Hepatic stellate cell (primary cell): Measurements from ENCODE around the gene TECTB.

Source experiments
- DNase-seq: peaks from one replicate; pipeline ENCODE4 v3.0.0; 2011; ENCODE audit warnings: low spot score

TECTB gene

DNA sequence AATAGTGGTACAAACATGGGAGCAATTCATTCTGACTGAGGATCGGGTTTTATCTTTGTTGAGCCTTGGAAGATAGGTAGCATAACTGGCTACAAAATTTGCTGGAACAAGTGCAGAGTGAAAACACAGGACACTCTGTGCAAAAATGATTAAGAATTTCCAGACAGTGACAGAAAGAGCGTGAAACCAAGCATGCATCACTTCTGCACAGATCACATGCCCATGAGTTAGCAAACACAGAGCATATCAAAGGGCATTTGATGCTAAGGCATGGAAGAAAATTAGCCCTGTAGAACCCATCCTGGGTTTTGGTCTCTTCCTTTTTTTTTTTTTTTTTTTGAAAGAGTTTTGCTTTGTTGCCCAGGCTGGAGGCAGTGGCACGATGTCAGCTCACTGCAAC, 28.3 kb downstream of the TECTB start:
- no peak for DNase-seq

- no peak for DNase-seq
These were observed 30.0 kb downstream of the TECTB start for GRCh38 chr10:112313234-112313633.

DNA sequence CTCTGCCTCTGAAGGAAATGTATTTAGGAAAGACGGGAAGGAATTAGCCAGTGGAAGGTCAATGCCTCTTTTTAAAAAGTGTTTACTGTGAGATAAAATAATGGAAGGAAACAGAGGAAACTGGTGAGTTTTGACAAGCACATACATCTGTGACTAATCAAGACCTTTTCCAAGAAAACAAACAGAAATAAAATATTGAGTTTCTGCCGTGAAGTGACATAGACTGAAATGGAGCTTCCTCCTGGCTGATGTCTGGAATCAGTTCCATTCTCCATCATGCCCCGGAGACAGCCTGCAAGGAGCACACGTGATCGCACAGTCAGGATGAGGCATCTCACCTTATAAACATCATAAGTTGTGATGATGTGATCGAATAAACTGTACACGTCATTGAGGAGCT, 30.7 kb downstream of the TECTB start:
- DNase-seq = no peak

GRCh38 chr10:112314822-112315474, 31.7 kb downstream of the TECTB start:
- peak; percentile 70 for DNase-seq

- no peak for DNase-seq
These were observed 44.5 kb downstream of the TECTB start for GRCh38 chr10:112327678-112328077.

DNA sequence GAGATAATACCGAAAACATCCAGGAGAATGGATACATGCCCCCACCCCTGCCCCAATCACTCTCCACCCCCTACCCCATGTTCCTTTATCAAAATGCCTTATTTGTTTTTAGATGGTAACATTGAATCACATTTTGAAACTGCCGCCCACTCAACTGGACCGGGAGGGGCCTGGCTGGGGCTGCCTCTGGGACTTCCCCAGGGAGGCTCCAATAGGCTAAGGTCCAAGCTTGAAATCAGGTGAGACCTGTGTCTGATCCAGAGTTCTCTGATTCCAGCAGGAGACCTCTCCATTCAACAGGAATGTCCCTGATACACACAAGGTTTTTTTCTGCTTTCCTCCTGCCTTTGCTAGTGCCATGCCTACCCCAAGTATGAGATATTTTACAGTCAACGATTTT, 47.0 kb downstream of the TECTB start:
- DNase-seq = no peak

DNA sequence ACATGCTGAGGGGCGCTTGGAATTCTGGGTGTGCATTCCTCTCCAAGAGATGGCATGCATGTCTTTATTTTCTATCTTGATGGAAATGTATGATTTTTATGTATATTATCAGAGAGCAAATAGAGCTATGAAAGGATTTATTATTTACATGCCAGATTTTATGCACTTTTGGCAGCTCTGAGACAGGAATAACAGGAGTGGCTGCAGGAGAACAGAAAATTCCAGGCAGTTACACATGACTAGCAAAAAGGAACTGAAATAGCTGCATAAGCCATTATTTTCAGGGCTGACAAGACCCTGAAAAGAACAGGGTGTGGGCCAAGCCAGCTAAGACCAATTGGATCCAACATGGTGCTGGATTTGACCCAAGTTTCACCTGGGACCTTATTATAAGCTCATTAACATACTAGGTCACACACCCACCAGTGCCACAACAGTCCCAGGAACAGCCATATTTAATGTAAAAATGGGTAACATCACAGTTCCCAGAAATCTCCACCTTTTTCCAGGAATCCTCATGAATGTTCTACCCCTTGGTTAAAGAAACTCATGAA, 47.5 kb downstream of the TECTB start:
- no peak for DNase-seq

- DNase-seq = no peak
These were observed 48.8 kb downstream of the TECTB start for GRCh38 chr10:112332022-112332421.

DNA sequence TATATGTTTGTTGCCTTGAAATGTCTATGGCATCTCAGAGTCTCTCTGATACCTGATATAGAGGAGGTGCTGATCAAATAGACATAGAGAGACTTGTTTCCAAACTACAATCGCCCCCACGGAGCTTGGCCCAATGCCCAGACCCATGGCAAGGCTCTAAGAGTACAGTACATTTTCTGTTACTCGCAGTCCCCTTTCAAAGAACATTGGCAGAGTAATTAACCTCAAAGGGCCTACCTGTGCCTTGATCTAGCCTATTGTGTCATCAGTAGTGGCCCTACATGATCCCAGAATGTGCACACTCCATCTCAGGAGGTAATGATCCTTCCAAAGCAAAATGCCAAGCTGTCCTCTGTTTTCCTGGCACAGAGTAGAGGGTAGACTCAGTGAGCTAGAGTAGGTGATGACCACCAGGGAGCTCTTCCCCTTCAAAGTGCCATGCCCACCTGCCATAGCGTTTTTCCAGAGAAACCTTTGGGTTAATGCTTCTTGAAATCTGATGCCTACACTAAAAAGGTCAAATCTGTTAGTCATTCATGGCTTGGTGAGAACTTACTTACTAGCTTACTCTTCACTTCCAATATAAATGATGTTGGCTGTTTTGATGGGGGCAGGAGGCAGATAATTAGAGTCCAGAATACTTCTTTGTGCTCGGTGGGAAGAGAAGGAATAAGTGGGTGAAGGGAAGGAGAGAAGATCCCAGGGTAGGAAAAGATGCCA, 49.5 kb downstream of the TECTB start:
- no peak for DNase-seq

DNA sequence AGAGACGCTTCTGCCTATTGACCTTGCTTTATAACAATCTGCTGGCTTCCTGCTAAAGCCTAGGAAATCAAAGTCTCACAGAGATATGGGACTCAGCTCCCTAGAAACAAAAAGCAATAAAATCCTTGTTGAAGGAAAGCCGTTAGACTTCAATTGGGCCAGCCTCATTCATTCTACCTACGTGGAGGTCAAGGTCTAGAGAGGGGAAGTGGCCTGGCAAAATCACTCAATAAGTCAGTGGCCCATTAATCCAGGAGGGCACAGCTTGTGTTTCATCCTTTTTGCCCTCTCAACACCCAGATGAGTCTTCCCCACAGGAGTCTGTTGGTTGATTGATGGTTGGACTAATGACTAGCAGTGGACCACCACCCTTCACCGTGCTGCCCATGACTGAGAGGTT, 50.3 kb downstream of the TECTB start:
- no peak for DNase-seq

- no peak for DNase-seq
These were observed 52.1 kb downstream of the TECTB start for GRCh38 chr10:112335111-112335867.

DNA sequence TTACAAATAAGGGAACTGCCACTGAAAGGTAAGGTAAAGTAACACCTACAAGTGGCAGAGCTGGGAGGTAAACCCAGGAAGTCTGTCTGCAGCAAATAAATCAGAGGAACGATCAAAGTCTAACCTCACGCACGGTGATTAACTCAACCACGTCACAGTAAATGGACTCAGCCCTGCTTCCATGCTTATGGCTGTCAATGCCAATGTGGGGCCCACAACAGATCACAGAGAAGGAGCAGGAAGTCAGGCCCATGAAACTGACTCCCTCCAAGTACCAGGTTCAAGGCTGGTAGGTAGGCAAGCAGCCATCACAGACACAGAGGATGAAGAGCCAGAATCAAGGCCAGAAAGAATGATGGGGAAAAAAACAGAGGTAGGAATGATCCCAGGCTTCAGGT, 52.7 kb downstream of the TECTB start:
- DNase-seq = no peak

DNA sequence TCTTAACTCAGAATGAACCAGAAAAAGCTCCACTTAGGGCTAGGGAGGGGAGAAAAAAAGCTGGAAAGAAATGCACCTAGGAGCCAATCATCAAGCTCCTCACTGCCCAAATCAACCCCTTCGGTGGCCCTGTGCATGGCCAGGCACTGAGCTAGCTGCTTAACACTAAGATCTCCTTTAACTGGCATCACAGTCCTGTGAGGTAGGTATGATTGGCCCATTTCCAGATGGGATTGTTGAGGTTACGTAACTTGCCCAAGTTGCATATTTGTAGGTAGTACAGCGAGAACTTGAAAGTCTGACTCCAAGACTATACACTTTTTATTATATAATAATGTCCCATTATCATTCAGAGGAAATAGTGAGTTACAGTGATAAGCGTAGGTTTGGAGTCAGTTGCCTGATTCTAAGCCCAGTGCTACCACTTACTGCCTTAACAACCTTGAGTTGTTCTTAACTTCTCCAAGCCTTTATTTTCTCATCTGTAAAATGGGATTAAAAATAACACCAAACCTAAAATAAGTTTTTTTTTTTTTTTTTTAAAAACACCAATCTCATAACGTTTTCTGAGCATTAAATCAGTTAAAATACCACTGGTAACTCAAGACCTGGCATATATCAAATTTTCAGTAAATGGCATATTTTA, 53.5 kb downstream of the TECTB start:
- no peak for DNase-seq

DNA sequence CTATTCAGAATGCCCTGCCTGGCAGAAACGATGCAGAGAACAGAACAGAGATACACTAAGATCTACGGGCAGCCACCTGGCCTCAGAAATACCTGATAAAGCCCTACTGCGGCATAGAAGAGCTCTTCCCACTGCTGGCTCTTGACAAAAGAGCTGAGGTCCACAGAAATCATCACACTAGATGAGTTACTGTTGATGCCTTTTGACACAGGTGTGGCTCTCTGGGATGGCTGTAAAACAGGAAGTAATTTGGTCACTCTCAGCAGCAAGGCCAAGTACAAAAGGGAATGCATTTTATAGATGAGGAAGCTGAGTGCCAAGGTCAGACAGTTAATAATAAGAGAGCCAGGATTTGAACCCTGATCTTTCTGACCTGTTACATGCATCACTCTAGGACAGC, 55.8 kb downstream of the TECTB start:
- no peak for DNase-seq

DNA sequence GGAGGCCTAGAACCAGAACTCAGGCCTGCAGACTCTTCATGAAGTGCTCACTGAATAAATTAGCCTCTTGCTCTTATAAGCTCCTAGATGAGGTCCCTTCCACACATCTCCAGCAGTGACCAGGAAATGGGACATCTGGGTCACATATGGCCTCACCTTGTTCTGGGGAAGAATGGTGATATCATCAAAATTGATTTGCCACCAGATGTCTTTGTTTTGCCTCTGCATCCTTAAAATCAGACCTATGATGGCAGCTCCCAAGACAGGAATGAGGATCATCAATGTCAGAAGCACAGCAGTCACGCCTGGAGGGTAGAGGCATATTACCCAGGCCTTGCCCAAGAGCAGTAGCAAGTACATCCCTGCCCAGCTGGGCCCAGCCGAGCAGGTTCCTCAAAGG, 57.4 kb downstream of the TECTB start:
- DNase-seq = no peak

- DNase-seq = no peak
These were observed 60.0 kb downstream of the TECTB start for GRCh38 chr10:112343056-112343806.

DNA sequence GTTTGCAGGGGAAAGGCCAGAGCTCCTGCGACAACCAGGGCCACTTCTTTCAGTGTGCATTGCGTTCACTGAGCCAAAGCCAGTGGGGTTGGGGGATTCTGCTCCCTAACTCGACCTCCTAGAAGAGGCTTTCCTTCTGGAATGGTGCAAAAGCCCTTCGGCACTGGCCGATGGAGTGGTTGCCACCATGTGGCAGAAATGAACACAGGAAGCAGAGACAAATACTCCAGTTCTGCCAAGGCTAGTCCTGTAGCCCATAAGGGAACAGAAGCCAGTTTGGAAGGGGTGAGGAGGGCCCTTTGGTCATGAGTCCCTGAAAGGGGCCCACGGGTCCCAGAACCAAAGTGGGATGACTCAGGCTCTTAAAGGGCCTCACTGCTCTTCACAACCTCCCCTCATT, 61.1 kb downstream of the TECTB start:
- DNase-seq = no peak

GRCh38 chr10:112345202-112345601, 62.0 kb downstream of the TECTB start:
- no peak for DNase-seq

- no peak for DNase-seq
These were observed 62.5 kb downstream of the TECTB start for GRCh38 chr10:112345743-112346142.

DNA sequence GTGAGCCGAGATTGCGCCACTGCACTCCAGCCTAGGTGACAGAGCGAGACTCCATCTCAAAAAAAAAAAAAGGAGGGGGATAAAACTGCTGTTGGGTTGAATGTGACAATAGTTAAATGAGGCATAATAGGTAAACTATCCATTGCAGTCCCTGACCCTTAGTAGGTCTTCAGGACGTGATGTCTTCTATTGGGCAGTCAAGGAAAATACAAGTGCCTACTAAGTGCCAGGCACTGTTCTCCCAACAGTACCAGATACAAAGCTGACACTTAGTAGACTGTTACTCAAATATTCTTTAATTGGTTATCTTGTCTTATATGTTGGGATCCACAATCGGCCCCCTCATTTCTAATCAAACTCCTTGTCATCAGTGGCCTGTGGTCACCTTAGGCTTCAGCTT, 63.6 kb downstream of the TECTB start:
- no peak for DNase-seq
